C1 segment of cervical spinal cord (tissue), 14 donors: ENCODE measurements around the gene VPS37C.
"Not testable (repeated sequence)": the region's sequence is repeated elsewhere in the genome, so short reads cannot be mapped to it uniquely, and the experiment has no call there.

Source experiments
- DNase-seq, 14 donors: peaks; one replicate each; lab custom pipeline; 2025; lab: John Stamatoyannopoulos, UW

VPS37C gene

DNA sequence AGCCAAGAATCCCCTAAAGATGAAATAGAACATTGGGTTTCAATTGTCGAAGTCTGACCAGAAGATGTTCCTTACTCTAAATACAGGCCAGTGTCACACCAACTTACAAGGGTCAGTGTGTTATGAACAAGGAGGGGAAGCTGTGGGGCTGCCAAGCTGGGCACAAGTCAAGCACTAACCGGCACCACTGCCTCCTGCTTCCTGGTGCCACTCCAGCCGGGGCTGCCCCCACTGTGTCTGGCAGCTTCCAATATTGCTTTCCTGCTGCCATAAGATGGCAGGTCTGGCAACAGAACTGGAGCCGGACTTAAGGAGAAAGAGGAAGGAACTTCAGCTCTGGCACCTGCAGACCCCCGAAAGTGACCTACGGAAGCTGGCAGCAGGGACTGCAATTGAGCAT lies 13.7 kb upstream of the VPS37C start:
- DNase-seq: no peak

- no peak for DNase-seq
Measured at GRCh38 chr11:61174273-61174672, 13.0 kb upstream of the VPS37C start.

DNA sequence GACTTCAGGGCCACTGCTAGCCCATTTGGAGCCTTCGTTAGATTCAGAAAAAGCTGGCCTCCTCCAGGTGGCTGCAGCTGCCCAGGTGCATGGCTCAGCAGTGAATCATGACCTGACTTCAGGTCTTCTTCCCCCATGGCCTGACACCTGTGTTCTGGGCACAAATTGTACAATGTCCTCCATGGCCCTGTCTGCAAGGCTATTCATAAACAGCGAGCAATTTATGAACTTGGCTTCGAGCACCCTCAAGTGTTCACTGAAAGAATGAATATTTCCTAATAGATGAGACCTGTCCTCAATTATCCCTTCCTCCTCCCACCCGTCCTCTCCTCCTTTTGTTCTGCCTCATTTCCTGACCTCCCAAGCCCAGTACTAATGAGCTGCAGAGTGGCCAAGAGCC lies 12.2 kb upstream of the VPS37C start:
- no peak for DNase-seq

DNA sequence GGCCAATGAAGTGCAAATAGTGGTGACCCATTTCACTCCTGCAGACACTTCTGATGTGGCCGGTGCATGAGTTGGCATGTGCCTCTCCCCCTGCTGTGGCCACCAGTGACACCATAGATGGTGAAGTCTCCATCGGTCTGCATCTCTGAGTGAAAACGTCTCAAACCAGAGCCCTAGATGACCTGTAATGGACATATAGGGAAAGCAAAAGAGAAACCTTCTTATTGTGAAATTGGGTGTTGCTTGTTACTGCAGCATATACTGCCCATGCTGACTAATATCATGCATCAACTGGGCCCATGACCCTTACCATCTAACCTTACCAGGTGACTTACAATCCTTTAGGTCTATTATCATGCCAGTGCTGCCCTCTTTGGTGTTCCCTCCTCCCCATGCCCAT lies 11.7 kb upstream of the VPS37C start:
- DNase-seq: no peak

DNA sequence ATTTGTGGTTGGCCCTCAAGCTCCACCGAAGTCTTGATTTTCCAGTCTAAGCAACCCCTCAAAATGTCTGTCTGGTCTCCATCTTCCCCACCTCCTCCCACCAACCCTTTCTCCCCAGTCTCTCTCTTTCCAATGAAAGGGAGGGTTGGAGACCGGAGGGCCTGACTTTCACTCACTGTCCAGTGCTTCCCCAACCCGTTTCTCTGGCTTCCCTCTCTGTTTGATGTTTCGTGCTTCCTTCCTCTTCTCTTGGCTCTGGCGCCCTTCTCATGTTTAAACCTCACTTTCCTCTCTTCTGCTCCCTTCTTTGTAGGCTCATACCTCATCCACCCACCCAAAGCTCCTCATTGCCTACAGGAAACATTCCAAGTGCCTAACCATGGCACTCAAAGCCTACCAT lies 11.1 kb upstream of the VPS37C start:
- no peak for DNase-seq

DNA sequence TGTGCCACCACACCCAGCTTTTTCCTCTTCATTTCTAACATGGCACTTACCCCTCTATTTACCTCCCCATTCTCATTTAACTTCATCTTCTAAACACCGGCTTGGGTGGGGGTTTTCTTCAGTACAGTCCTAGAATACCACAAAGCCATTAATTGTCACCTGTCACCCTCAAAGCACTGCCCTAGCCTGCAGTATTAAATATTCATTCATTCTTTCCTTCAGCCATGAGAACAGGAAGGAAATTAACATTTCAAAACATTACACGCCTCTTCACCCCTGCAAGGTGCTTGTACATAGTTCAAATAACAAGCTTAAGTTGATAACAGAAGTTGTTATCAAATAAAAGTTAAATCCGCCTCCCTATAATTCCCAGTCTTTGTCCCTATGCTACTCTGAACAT lies 10.7 kb upstream of the VPS37C start:
- no peak for DNase-seq

DNA sequence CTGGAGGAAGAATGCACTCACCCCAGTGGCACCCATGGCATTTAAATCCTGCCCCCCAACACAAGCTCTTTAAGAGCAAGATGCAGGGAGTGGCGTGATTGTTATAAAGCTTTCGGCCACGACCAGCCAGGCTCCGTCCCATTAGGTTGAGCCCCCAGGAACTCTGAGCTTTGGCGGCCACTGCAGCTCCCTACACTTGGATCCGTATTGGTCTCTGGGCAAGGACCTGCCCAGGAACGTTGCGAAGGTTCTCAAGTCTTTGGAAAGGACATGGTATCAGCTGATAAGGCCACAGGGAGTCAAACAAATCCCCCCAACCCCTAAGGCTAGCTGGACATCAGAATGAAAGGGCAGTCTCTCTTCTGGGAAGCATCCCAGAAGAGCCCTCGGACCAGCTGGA lies 9.3 kb upstream of the VPS37C start:
- no peak for DNase-seq

- no peak for DNase-seq
Measured at GRCh38 chr11:61168800-61169199, 7.6 kb upstream of the VPS37C start.

DNA sequence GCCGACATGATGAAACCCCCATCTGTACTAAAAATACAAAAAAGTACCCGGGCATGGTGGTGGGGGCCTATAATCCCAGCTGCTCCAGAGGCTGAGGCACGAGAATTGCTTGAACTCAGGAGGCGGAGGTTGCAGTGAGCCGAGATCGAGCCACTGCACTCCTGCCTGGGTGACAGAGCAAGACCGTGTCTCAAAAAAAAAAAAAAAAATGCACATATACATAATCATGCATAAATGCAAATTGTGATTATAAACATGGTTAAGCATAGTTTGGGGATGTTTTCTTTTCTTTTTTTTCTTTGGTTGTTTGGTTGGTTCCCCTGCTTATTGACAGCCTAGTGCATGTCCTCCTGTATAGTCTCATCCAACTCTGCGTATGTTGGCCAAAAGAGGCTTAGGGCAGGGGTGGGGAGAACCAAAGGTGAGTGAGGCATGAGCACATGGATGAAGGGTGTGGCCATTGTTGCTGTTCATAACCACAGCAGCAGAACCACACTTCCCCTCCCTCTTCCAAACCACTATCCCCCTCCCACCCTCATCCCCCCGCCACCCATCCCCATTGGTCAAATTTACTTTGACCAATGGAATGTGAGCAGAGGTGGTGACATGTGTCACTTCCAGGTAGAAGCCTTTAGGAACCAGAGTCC lies 6.9 kb upstream of the VPS37C start:
- DNase-seq: no peak

GRCh38 chr11:61166331-61166730 lies 5.1 kb upstream of the VPS37C start:
- not testable (repeated sequence) for DNase-seq

DNA sequence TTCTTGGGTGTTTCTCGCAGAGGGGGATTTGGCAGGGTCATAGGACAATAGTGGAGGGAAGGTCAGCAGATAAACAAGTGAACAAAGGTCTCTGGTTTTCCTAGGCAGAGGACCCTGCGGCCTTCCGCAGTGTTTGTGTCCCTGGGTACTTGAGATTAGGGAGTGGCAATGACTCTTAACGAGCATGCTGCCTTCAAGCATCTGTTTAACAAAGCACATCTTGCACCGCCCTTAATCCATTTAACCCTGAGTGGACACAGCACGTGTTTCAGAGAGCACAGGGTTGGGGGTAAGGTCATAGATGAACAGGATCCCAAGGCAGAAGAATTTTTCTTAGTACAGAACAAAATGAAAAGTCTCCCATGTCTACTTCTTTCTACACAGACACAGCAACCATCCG lies 4.6 kb upstream of the VPS37C start:
- DNase-seq: not testable (repeated sequence)

DNA sequence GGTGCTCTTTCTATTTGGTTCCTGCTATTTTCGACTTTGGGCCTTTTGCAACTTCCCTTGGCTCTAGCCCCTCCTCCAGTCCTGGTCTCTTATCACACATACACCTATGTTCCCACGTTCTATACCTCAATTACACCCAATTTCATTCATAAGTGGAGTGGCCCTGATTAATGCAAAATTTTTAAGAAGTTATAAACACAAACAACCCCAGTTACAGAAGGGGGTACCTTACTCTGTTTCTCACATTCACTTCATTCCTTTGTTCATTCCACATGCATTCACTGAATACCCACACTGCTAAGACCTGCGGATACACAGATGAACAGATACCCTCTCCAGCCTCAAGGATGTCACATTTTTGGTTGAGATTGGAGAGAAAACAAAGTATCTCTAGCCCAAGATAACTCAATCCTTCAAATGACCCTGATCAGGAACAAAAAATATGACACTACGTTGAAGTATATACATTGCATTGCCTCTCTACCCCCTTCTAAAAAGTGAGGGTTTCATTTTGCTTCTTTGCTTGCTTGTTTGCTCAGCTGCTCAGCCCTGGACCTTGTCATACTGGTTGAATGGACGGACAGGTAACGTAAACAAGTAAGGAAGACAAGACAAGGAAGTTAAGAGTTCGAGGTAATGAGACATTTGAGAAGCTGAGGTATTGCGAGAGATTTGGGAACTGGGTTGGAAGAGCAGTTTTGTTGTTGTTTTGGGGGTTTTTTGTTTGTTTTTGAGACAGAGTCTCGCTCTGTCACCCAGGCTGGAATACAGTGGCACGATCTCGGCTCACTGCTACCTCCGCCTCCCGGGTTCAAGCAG lies 3.6 kb upstream of the VPS37C start:
- no peak for DNase-seq

DNA sequence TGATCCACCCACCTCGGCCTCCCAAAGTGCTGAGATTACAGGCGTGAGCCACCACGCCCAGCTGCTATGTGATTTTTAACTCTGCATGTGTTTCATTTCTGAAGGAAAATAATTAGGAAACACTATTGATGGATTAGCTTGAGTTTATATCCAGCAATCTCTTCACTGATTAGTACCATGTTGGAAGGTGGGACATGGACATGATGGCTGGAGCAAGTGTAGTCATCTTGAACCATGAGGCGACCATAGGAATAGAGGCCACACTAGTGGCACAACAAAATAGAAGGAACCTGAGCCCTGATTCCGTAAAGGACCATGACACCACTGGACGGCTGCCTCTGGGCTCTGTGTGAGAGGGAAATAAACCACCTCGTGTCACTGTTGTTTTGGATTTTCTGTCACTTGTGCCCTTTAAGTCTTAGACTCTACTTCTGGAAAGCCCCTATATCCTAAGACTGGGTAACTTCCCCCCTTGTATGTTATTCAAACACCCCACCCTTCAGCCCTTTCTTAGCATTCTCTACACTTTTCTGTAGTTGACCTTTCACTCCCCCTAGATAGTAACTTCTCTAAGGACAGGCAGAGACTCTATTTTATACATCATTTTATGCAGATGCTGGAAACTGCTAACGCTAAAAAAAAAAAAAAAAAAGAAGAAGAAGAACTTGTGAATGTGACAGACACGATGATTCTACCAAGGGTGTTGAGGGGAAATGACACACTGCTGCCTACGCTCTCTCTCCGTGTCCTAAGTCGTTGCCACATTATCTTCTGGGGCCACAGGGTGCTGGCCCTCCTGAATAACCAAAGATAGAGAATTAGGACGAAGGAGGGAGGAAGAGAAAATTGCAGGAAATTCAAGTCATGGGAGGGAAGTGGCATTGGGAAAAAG lies 2.7 kb upstream of the VPS37C start:
- DNase-seq: peak in 1 of 14 donors; percentile 23

GRCh38 chr11:61163021-61163420 lies 1.8 kb upstream of the VPS37C start:
- DNase-seq: no peak

DNA sequence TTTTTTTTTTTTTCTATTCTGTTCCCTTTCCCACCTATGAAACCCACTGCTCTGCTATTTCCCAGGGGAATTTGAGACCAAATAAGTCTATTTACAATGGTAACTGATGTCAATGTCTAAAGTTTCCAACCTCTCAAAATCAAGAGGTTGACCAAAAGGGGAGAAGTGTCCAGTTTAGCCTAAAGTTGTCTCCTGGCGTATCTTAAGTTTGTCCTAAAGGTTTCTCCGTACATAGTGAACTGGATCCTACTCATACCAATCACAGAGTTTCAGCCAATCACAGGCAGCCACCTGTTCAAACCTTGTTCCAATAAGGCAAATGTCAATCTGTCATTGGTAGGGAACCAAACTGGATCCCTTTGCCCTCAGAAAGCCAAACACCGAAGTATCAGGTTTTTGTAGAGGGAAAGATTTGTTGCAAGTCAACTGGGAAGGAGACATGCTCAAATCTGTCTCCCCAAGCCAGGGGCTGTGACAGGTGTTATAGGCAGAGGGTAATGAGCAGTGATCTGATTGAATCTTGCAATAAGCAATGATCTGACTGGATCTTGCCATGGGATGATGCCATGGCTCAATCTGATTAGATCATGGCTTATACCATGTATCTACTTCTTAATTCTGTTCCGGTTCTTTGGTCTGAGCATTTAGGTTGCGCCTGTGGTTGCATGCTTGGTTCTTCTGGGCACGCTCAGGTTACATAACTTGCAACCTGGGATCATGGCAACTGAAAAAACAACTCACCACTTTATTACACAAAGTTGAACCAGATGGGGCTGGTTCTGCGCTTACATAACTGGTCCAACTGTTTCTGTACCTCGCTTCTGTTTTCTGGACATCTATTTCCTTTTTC lies 1.1 kb upstream of the VPS37C start:
- peak in 1 of 14 donors; percentile 77 for DNase-seq

- DNase-seq: peak in 2 of 14 donors; percentile 40 to 57
Measured at GRCh38 chr11:61160487-61161189, 588 bp downstream of the VPS37C start.

GRCh38 chr11:61158691-61159381 lies 2.4 kb downstream of the VPS37C start:
- no peak for DNase-seq

DNA sequence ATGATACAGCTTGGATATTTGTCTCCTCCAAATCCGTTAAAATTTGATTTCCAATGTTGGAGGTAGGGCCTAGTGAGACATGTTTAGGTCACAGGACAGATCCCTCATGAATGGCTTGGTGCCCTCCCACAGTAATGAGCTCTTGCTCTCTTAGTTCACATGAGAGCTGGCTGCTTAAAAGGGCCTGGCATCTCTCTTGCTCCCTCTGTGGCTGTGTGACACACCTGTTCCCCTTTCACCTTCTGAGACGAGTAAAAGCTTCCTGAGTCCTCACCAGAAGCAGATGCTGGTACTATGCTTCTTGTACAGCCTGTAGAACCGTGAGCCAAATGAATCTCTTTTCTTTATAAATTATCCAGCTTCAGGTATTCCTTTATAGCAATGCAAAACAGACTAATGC lies 3.5 kb downstream of the VPS37C start:
- DNase-seq: no peak

DNA sequence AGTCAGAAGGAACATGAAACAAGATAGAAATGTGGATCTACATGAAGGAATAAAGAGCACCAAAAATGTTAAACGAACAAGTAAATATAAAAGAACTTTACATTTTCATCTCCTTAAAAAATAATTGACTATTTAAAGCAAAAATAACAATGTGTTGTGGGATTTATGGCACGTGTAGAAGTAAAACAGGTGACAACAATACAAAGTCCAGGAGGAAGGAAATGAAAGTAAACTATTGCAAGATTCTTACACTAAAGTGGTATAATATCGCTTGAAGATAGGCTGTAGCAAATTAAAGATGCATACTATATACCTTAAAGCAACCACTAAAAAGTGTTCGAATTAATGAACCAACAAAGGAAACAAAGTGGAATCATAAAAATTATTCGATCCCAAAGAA lies 5.5 kb downstream of the VPS37C start:
- DNase-seq: no peak

DNA sequence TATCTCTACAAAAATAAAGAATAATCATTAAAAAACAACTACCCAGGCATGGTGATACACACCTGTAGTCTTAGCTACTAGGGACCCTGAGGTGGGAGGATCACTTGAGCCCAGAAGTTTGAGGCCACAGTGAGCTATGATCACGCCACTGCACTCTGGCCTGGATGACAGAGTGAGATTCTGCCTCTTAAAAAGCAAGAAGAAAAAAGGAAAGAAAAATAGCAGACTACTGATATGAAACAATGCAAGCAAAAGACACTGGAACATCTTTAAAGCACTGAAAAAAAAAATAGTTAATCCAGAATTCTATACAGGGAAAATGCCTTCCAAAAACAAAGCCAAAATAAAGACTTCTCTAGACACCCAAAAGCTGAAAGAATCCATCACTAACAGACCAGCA lies 5.9 kb downstream of the VPS37C start:
- DNase-seq: no peak
